Measurements from ENCODE around the gene MCOLN1. TPM values are rescaled to one million over a fixed set of nuclear protein-coding genes. Genes with fewer than 3 reads are reported as not detected.

Gene MCOLN1
- total and polyA plus RNA-seq, 3 experiments from 2014 or later = 11.6 to 19.6 (median 19.4) TPM

DNA sequence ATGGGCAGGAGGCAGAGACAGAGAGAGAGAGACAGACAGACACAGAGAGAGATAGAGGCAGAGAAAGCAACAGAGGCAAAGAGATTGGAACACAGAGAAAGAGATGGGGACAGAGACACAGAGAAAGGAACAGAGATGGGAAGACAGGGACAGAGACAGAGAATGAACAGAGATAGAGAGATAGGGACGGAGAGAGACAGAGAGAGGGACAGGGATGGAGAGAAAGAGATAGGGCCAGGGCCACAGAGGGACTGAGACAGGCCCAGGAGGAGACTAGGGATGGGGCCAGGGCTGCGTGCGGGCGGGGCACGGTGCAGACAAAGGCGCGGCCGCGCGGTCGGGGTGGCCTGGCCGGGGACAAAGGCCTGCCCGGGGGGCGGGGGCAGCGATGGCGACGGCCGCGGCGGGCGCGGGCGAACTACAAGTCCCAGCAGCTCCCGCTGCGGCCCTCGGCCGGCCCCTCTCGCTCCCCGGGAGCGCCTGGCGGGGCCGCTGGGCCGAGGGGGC, 6.7 kb upstream of the MCOLN1 start, which contains the start of gene ZNF358:
ZNF358 (plus strand) TSS at position 459 of the 507 bp plus-strand sequence. CDS start 3,140 bp downstream, outside the sequence.
- H3K9me3 ChIP-seq (ENCODE audit: low read length) = no peaks in the 10 kb centered on the region
- H3K36me3 ChIP-seq (ENCODE audit: insufficient read depth, low read length) = no peaks in the 10 kb centered on the region
- H3K9me3 Mint-ChIP-seq = peaks cover 0 to 1% (median 0%) of the 10 kb centered on the region in 5 donors
- H3K27ac ChIP-seq (ENCODE audit: low read depth, low read length) = peak within 1 kb of the TSS; percentile 4
- DNase-seq = peak in 2 of 5 donors; percentile 27 to 31
- H3K36me3 Mint-ChIP-seq = peaks cover 0 to 2% (median 0%) of the 10 kb centered on the region in 3 donors
- H3K27me3 Mint-ChIP-seq = peaks cover 18 to 20% of the 10 kb centered on the region in 2 donors
- peak within 1 kb of the TSS in 7 of 8 donors; percentile 46 to 94 (median 79) for H3K27ac Mint-ChIP-seq
- peak within 1 kb of the TSS; percentile 42 for H3K4me3 ChIP-seq (ENCODE audit: low read length)
- no peaks in the 10 kb centered on the region for H3K27me3 ChIP-seq (ENCODE audit: insufficient read depth, low read length, poor library complexity, severe bottlenecking)
- peaks cover 14 to 18% (median 15%) of the 10 kb centered on the region in 3 donors for H3K4me1 Mint-ChIP-seq
- peak within 1 kb of the TSS; percentile 68 to 86 (median 80) for H3K4me3 Mint-ChIP-seq
- peaks cover 5% of the 10 kb centered on the region for H3K4me1 ChIP-seq (ENCODE audit: insufficient read depth, low read length)
- CTCF ChIA-PET = no interaction called here
- POLR2A ChIA-PET = no interaction called here

DNA sequence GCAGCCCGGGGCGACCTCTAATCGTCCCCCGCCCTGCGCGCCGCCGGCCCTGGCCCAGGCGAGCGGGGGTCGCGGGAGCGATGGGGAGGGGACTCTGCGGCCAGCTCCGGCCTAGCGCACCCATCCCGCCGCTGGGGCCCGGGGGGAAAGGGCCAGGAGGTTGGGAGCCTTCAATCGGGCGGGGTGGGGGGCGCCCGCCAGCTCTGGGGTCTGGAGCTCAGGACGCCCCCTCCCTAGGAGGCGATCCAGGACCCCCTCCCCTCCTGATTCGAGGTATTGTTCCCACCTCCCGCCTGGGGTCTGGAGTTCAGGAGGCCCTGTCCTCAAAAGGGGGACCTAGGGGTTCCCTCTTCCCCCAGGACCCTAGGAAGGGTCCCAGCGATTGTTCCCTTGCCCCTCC, 6.1 kb upstream of the MCOLN1 start:
- Histone ChIP-seq H3K36me3 (ENCODE audit: insufficient read depth, low read length) (no peaks in the 10 kb centered on the region), H3K4me3 (ENCODE audit: low read length) (no peak overlapping the region), H3K27me3 (ENCODE audit: insufficient read depth, low read length, poor library complexity, severe bottlenecking) (no peaks in the 10 kb centered on the region), H3K4me1 (ENCODE audit: insufficient read depth, low read length) (peaks cover 5% of the 10 kb centered on the region), H3K27ac (ENCODE audit: low read depth, low read length) (peak overlapping the region; percentile 4), H3K9me3 (ENCODE audit: low read length) (no peaks in the 10 kb centered on the region)
- Mint-ChIP-seq H3K27ac (peak overlapping the region in 3 of 8 donors; percentile 36 to 80 (median 63)), H3K9me3 (peaks cover 0 to 1% (median 0%) of the 10 kb centered on the region in 5 donors), H3K27me3 (peaks cover 18 to 20% of the 10 kb centered on the region in 2 donors), H3K4me1 (peaks cover 14 to 18% (median 15%) of the 10 kb centered on the region in 3 donors), H3K36me3 (peaks cover 0 to 2% (median 0%) of the 10 kb centered on the region in 3 donors), H3K4me3 (peak overlapping the region; percentile 68 to 82 (median 79))
- POLR2A ChIA-PET = interaction anchor here (0.5 kb wide), 1 partner anchor 36 kb away, joined by 5 read pairs; no protein-coding TSS in a partner anchor
- no peak for DNase-seq
- CTCF ChIA-PET = interaction anchor here (1.4 kb wide), 1 partner anchor 414 kb away, joined by 4 read pairs; no protein-coding TSS in a partner anchor

DNA sequence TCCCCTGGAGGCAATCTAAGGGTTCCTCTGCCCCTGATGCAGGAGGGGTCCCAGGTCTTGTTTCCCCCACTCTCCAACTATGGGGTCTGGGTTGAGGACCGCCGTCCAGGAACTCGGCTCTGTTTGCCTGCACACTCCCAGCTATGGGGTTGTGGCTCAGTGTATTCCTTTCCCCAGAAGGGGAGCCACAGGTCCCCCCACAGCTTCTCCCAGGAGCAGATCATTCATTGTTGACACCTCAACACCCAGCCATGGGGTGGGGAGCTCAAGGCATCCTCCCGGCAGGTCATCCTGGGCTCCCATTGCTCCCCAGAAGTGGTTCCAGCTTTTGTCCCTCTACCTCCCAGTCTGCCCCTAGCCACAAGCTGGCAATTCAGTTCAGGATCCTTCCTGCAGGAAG, 5.5 kb upstream of the MCOLN1 start:
- H3K27me3 ChIP-seq (ENCODE audit: insufficient read depth, low read length, poor library complexity, severe bottlenecking) = no peaks in the 10 kb centered on the region
- no peak for DNase-seq
- Mint-ChIP-seq H3K9me3 (peaks cover 0 to 1% (median 0%) of the 10 kb centered on the region in 5 donors), H3K27ac (peak overlapping the region in 4 of 8 donors; percentile 32 to 80 (median 61)), H3K36me3 (peaks cover 0 to 2% (median 0%) of the 10 kb centered on the region in 3 donors), H3K4me1 (peaks cover 17 to 20% (median 17%) of the 10 kb centered on the region in 3 donors), H3K27me3 (peaks cover 18 to 20% of the 10 kb centered on the region in 2 donors), H3K4me3 (peak overlapping the region; percentile 68 to 82 (median 79))
- H3K27ac ChIP-seq (ENCODE audit: low read depth, low read length) = peak overlapping the region; percentile 4
- CTCF ChIA-PET = interaction anchor here (1.4 to 1.5 kb wide), 2 partner anchors 52 to 415 kb away, joined by 4 read pairs; no protein-coding TSS in a partner anchor
- H3K4me3 ChIP-seq (ENCODE audit: low read length) = no peak overlapping the region
- H3K9me3 ChIP-seq (ENCODE audit: low read length) = no peaks in the 10 kb centered on the region
- no peaks in the 10 kb centered on the region for H3K36me3 ChIP-seq (ENCODE audit: insufficient read depth, low read length)
- POLR2A ChIA-PET = interaction anchor here (0.5 kb wide), 1 partner anchor 36 kb away, joined by 5 read pairs; no protein-coding TSS in a partner anchor
- peaks cover 8% of the 10 kb centered on the region for H3K4me1 ChIP-seq (ENCODE audit: insufficient read depth, low read length)

DNA sequence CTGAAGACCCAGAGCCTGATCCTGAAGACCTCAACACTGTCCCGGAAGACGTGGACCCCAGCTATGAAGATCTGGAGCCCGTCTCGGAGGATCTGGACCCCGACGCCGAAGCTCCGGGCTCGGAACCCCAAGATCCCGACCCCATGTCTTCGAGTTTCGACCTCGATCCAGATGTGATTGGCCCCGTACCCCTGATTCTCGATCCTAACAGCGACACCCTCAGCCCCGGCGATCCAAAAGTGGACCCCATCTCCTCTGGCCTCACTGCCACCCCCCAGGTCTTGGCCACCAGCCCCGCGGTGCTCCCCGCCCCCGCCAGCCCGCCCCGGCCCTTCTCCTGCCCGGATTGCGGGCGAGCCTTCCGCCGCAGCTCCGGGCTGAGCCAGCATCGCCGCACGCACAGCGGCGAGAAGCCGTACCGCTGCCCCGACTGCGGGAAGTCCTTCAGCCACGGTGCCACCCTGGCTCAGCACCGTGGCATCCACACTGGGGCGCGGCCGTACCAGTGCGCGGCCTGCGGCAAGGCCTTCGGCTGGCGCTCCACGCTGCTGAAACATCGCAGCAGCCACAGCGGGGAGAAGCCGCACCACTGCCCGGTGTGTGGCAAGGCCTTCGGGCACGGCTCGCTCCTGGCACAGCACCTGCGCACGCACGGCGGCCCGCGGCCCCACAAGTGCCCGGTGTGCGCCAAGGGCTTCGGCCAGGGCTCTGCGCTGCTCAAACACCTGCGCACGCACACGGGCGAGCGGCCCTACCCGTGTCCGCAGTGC, 2.9 kb upstream of the MCOLN1 start:
- no peaks in the 10 kb centered on the region for H3K36me3 ChIP-seq (ENCODE audit: insufficient read depth, low read length)
- H3K9me3 Mint-ChIP-seq = peaks cover 0 to 1% (median 0%) of the 10 kb centered on the region in 5 donors
- no peak overlapping the region for H3K27ac ChIP-seq (ENCODE audit: low read depth, low read length)
- H3K9me3 ChIP-seq (ENCODE audit: low read length) = no peaks in the 10 kb centered on the region
- H3K27me3 Mint-ChIP-seq = peaks cover 13 to 16% of the 10 kb centered on the region in 2 donors
- H3K4me1 ChIP-seq (ENCODE audit: insufficient read depth, low read length) = peaks cover 22% of the 10 kb centered on the region
- ChIA-PET CTCF (interaction anchor here (0.6 kb wide), 1 partner anchor 14 kb away, joined by 3 read pairs; no protein-coding TSS in a partner anchor), POLR2A (no interaction called here)
- peak overlapping the region in 1 of 8 donors; percentile 52 for H3K27ac Mint-ChIP-seq
- no peaks in the 10 kb centered on the region for H3K27me3 ChIP-seq (ENCODE audit: insufficient read depth, low read length, poor library complexity, severe bottlenecking)
- H3K4me3 ChIP-seq (ENCODE audit: low read length) = no peak overlapping the region
- peaks cover 27 to 32% (median 30%) of the 10 kb centered on the region in 3 donors for H3K4me1 Mint-ChIP-seq
- H3K36me3 Mint-ChIP-seq = peaks cover 0 to 2% (median 0%) of the 10 kb centered on the region in 3 donors
- DNase-seq = no peak
- peak overlapping the region in 3 of 7 donors; percentile 36 to 73 (median 53) for H3K4me3 Mint-ChIP-seq

DNA sequence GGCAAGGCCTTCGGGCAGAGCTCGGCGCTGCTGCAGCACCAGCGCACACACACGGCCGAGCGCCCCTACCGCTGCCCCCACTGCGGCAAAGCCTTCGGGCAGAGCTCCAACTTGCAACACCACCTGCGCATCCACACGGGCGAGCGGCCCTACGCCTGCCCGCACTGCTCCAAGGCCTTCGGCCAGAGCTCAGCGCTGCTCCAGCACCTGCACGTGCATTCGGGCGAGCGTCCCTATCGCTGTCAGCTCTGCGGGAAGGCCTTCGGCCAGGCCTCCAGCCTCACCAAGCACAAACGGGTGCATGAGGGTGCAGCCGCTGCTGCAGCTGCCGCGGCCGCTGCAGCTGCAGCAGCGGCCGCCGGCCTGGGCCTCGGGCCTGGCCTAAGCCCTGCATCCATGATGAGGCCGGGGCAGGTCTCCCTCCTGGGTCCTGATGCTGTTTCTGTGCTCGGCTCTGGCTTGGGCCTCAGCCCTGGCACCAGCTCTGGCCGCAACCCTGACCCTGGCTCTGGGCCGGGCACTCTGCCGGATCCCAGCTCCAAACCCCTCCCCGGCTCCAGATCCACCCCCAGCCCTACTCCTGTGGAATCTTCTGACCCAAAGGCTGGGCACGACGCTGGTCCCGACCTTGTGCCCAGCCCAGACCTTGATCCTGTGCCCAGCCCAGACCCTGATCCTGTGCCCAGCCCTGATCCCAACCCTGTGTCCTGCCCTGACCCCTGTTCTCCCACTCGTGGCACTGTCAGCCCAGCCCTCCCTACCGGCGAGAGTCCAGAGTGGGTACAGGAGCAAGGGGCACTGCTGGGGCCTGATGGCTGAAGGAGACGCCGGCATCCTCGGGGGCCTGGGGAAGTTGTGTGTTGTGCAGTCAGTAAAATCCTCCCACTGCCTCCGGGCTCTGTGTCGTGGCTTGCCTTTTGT, 2.0 kb upstream of the MCOLN1 start:
- Histone ChIP-seq H3K27me3 (ENCODE audit: insufficient read depth, low read length, poor library complexity, severe bottlenecking) (no peaks in the 10 kb centered on the region), H3K4me1 (ENCODE audit: insufficient read depth, low read length) (peaks cover 22% of the 10 kb centered on the region), H3K27ac (ENCODE audit: low read depth, low read length) (no peak overlapping the region), H3K9me3 (ENCODE audit: low read length) (no peaks in the 10 kb centered on the region), H3K36me3 (ENCODE audit: insufficient read depth, low read length) (no peaks in the 10 kb centered on the region), H3K4me3 (ENCODE audit: low read length) (no peak overlapping the region)
- H3K9me3 Mint-ChIP-seq = peaks cover 0 to 1% (median 0%) of the 10 kb centered on the region in 5 donors
- no peak overlapping the region for H3K27ac Mint-ChIP-seq
- POLR2A ChIA-PET = interaction anchor here (0.6 kb wide), 1 partner anchor 507 kb away, joined by 6 read pairs; no protein-coding TSS in a partner anchor
- H3K27me3 Mint-ChIP-seq = peaks cover 8 to 13% of the 10 kb centered on the region in 2 donors
- peaks cover 26 to 30% (median 29%) of the 10 kb centered on the region in 3 donors for H3K4me1 Mint-ChIP-seq
- H3K36me3 Mint-ChIP-seq = peaks cover 0 to 2% (median 0%) of the 10 kb centered on the region in 3 donors
- DNase-seq = no peak
- peak overlapping the region in 1 of 7 donors; percentile 46 for H3K4me3 Mint-ChIP-seq
- CTCF ChIA-PET = interaction anchor here (0.6 to 4.5 kb wide), 2 partner anchors 13 to 15 kb away, joined by 3 to 35 read pairs; partner anchors contain the start of gene PNPLA6

DNA sequence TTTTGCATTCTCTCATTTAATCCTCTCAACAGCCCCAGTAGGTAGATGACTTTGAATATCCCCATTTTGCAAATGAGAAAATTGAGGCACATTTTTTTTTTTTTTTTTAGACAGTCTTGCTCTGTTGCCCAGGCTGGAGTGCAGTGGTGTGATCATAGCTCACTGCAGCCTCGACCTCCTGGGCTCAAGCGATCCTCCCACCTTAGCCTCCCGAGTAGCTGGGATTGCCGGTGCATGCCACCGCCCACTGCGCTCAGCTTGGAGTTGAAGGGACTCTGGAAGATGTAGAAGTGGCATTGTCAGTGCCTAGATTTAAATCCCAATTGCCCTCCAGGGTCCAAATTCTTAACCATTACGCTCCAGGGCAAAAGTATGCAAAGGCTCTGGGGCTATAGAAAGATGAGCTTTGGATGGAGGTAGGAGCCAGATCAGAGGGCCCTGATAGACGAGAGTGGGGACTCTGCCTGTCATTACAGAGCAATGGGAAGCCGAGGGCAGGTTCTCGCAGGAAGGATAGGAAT, 813 bp upstream of the MCOLN1 start:
- H3K27ac Mint-ChIP-seq = peak overlapping the region in 6 of 8 donors; percentile 81 to 89 (median 87)
- POLR2A ChIA-PET = interaction anchor here (0.6 to 2.3 kb wide), 3 partner anchors 13 to 506 kb away, joined by 3 to 20 read pairs (median 6); partner anchors contain the start of genes PET100, PNPLA6 and XAB2
- DNase-seq = no peak
- H3K4me3 ChIP-seq (ENCODE audit: low read length) = peak overlapping the region; percentile 33
- peaks cover 22 to 25% (median 23%) of the 10 kb centered on the region in 3 donors for H3K4me1 Mint-ChIP-seq
- no peaks in the 10 kb centered on the region for H3K9me3 Mint-ChIP-seq
- H3K27ac ChIP-seq (ENCODE audit: low read depth, low read length) = no peak overlapping the region
- peaks cover 3 to 10% of the 10 kb centered on the region in 2 donors for H3K27me3 Mint-ChIP-seq
- H3K27me3 ChIP-seq (ENCODE audit: insufficient read depth, low read length, poor library complexity, severe bottlenecking) = no peaks in the 10 kb centered on the region
- H3K9me3 ChIP-seq (ENCODE audit: low read length) = no peaks in the 10 kb centered on the region
- peaks cover 19% of the 10 kb centered on the region for H3K4me1 ChIP-seq (ENCODE audit: insufficient read depth, low read length)
- peaks cover 0 to 11% (median 0%) of the 10 kb centered on the region in 3 donors for H3K36me3 Mint-ChIP-seq
- CTCF ChIA-PET = interaction anchor here (1.4 to 4.5 kb wide), 3 partner anchors 10 to 172 kb away, joined by 3 to 35 read pairs (median 5); partner anchors contain the start of gene PNPLA6
- H3K4me3 Mint-ChIP-seq = peak overlapping the region; percentile 74 to 91 (median 83)
- no peaks in the 10 kb centered on the region for H3K36me3 ChIP-seq (ENCODE audit: insufficient read depth, low read length)

All from CD8-positive, alpha-beta memory T cell (primary cell).